T47D (cell line): ENCODE data around the gene LIMK1.

Experiments
- DNase-seq, 2 experiments: peaks; one replicate each; pipeline versions ENCODE4 v3.0.0 to v3.0.0-alpha.2; 2011 to 2012; ENCODE audit warnings: low read depth in 1 of 2, low spot score in 1 of 2
- JUND ChIP-seq: IDR thresholded peaks from 2 replicates; pipeline ENCODE4 v1.6.1; 2012; ENCODE audit warnings: low read depth
- in situ Hi-C: cut with HindIII; loops from 2 replicates; pipeline ENCODE4 v1.10.0; 2016; ENCODE audit warnings: low sequenced_read_pairs, low pct_unique_long_range_greater_than_20kb

LIMK1 gene

GRCh38 chr7:74059037-74059436 is 24.6 kb upstream of the LIMK1 start:
- no peak for TF ChIP-seq JUND
- in situ Hi-C loops, result no loop called here
- DNase-seq, result no peak

DNA sequence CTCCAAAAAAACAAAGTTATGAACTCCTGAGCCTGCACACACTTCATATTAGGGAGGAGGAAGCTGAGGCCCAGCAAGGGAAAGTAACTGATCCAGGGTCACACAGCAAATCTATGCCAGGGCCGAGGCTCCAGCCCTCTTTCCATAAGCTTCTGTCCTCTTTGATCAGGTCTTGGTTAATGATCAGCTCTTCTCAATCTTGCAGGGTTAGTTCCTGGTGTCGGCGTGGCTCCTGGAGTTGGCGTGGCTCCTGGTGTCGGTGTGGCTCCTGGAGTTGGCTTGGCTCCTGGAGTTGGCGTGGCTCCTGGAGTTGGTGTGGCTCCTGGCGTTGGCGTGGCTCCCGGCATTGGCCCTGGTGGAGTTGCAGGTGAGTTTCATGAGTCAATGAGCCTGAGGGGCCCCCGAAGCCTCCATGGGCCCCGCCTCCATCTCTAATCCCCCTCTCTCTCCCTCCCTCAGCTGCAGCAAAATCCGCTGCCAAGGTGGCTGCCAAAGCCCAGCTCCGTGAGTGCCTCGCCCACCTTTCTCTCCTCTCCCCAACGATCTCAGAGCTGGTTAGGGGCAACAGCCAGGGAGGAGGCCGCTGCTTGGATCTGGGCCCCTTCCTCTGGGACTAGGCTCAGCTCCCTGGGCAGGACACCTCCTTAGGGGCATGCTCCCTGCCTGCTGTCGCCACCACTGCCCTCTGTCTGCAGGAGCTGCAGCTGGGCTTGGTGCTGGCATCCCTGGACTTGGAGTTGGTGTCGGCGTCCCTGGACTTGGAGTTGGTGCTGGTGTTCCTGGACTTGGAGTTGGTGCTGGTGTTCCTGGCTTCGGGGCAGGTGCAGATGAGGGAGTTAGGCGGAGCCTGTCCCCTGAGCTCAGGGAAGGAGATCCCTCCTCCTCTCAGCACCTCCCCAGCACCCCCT is 23.7 kb upstream of the LIMK1 start:
- in situ Hi-C loops, result no loop called here
- peak in 1 of 2 experiments; percentile 41 for DNase-seq
- no peak for TF ChIP-seq JUND

- peak; percentile 70 to 87 for DNase-seq
- in situ Hi-C loops, result no loop called here
- TF ChIP-seq JUND, result no peak
Observed at GRCh38 chr7:74061840-74062539, 21.6 kb upstream of the LIMK1 start.

GRCh38 chr7:74063223-74063641 is 20.4 kb upstream of the LIMK1 start:
- no peak for TF ChIP-seq JUND
- in situ Hi-C loops, result no loop called here
- no peak for DNase-seq

GRCh38 chr7:74063646-74064045 is 20.0 kb upstream of the LIMK1 start:
- in situ Hi-C loops, result no loop called here
- no peak for TF ChIP-seq JUND

GRCh38 chr7:74064696-74065095 is 18.9 kb upstream of the LIMK1 start:
- no peak for DNase-seq
- no peak for TF ChIP-seq JUND
- in situ Hi-C loops, result no loop called here

More at GRCh38 chr7:74063646-74064045, 20.0 kb upstream of the LIMK1 start:
- no peak for DNase-seq

DNA sequence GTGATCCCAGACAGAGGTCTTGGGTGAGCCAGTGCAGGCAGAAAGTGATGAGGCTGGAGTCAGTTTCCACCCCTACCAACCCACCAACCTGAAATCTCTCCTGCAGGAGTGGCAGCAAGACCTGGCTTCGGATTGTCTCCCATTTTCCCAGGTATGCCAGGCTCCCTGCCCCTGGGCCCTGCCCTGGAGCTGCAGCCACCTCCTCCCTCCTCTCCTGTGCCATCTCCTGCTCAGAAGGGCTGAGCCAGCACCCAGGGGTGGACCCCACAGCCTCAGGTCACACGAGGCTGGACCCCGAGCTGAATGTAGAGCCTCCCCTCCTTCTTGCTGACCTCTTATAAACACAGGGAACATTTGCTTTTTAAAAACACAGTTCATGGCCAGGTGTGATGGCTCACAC is 17.0 kb upstream of the LIMK1 start:
- TF ChIP-seq JUND, result no peak
- DNase-seq, result no peak
- in situ Hi-C loops, result no loop called here

GRCh38 chr7:74068378-74069085 is 15.1 kb upstream of the LIMK1 start:
- TF ChIP-seq JUND, result no peak
- DNase-seq, result no peak
- in situ Hi-C loops, result no loop called here

- DNase-seq, result no peak
- no peak for TF ChIP-seq JUND
- in situ Hi-C loops, result no loop called here
Observed at GRCh38 chr7:74069086-74069541, 14.5 kb upstream of the LIMK1 start.

GRCh38 chr7:74069790-74070618 is 13.6 kb upstream of the LIMK1 start:
- in situ Hi-C loops, result no loop called here
- TF ChIP-seq JUND, result no peak
- DNase-seq, result no peak

- TF ChIP-seq JUND, result no peak
- DNase-seq, result no peak
- in situ Hi-C loops, result no loop called here
Observed at GRCh38 chr7:74070619-74070921, 13.0 kb upstream of the LIMK1 start.

- TF ChIP-seq JUND, result no peak
- in situ Hi-C loops, result no loop called here
- no peak for DNase-seq
Observed at GRCh38 chr7:74071121-74071520, 12.5 kb upstream of the LIMK1 start.
